ENCODE results near the gene ENTPD7. TPM values are rescaled to one million over a fixed set of nuclear protein-coding genes. Genes with fewer than 3 reads are reported as not detected.

ENTPD7 gene
- total and polyA plus RNA-seq, 2 of the 8 experiments (the other 6 are each of a cell fraction or from before 2014, with no cell fraction given), result 5.0 to 15.6 TPM

GRCh38 chr10:99709480-99710229 lies 50.3 kb downstream of the ENTPD7 start:
- ChIA-PET CTCF (ENCODE audit: partially characterized antibody) (interaction anchor here (1.1 to 2.8 kb wide), 4 partner anchors 22 to 318 kb away, joined by 3 to 7 read pairs (median 4); partner anchors contain the start of genes COX15, CUTC and GOT1), POLR2A (ENCODE audit: partially characterized antibody) (interaction anchor here (0.7 kb wide), 1 partner anchor 16 kb away, joined by 4 read pairs; no protein-coding TSS in a partner anchor)
- DNase-seq (ENCODE audit: low read depth in 1 of 2, low spot score in 2 of 2), result no peak
- no peak overlapping the region for H3K14ac ChIP-seq (ENCODE audit: insufficient read length)
- H3K4me2 ChIP-seq (ENCODE audit: insufficient read depth in 1 of 2, low read depth in 2 of 2, low read length in 2 of 2), result no peak overlapping the region
- 70% methylated on average over 4 of the region's 4 CpGs; no CpG with 5 or more reads in 1 of the 2 experiments for WGBS, 2 experiments (ENCODE audit: extremely low coverage in 1 of 2, insufficient coverage in 1 of 2, insufficient read length in 1 of 2, insufficient replicate concordance in 2 of 2, low coverage in 1 of 2, low lambda C conversion rate in 2 of 2, missing lambda C conversion rate in 1 of 2)
- H2BK5ac ChIP-seq (ENCODE audit: low read depth, low read length), result no peak overlapping the region
- no peak overlapping the region for H2AFZ ChIP-seq (ENCODE audit: low read length)
- no peak for FAIRE-seq
- no peak overlapping the region for H2BK12ac ChIP-seq (ENCODE audit: low read depth, low read length)
- H3K79me1 ChIP-seq (ENCODE audit: low read depth, low read length), result no peaks in the 10 kb centered on the region; the same call in 1 of the 2 replicates
- H2BK120ac ChIP-seq (replicated peaks; ENCODE audit: low read depth, low read length), result no peak overlapping the region
- no peaks in the 10 kb centered on the region for H3K79me2 ChIP-seq (ENCODE audit: control insufficient read depth in 1 of 2, insufficient read depth in 2 of 2, low read length in 2 of 2)
- TF ChIP-seq JUN (IDR thresholded peaks at IDR 0.05; ENCODE audit: low read depth, low read length) (no peak), SUZ12 (IDR thresholded peaks at IDR 0.05; ENCODE audit: low read length) (no peak)
- H2BK15ac ChIP-seq (ENCODE audit: low read length), result no peak overlapping the region
- H3K36me3 ChIP-seq (ENCODE audit: control insufficient read depth in 2 of 4, insufficient read depth in 4 of 4, low read length in 3 of 4), result peaks cover 0 to 36% (median 11%) of the 10 kb centered on the region in 4 experiments; a peak in 7 of 8 replicates
- H3K23me2 ChIP-seq (ENCODE audit: low read depth, low read length), result no peaks in the 10 kb centered on the region
- no peaks in the 10 kb centered on the region for H3K27me3 ChIP-seq (replicated peaks in 1 of 4; ENCODE audit: control insufficient read depth in 3 of 4, extremely low read depth in 1 of 4, insufficient read depth in 3 of 4, low read length in 3 of 4)
- no peaks in the 10 kb centered on the region for H4K20me1 ChIP-seq (replicated peaks in 1 of 2; ENCODE audit: control insufficient read depth in 1 of 2, insufficient read depth in 2 of 2, low read length in 2 of 2)
- no peak overlapping the region for H3K4me3 ChIP-seq (ENCODE audit: extremely low read depth in 1 of 4, insufficient read depth in 2 of 4, low read depth in 3 of 4, low read length in 4 of 4)
- no peak overlapping the region for H3K27ac ChIP-seq (ENCODE audit: low read depth, low read length)
- H3K18ac ChIP-seq (ENCODE audit: extremely low read depth, low read length), result no peak overlapping the region
- H3K9me3 ChIP-seq (ENCODE audit: insufficient read depth in 2 of 2, low read depth in 1 of 2, low read length in 1 of 2), result no peaks in the 10 kb centered on the region
- H2AK5ac ChIP-seq (ENCODE audit: low read depth, low read length), result no peak overlapping the region
- H3K4ac ChIP-seq (replicated peaks; ENCODE audit: insufficient read length, low read depth, low read length), result no peak overlapping the region
- no peak overlapping the region for H3K56ac ChIP-seq (replicated peaks; ENCODE audit: insufficient read length, low read depth, low read length)
- no peak overlapping the region for H2BK20ac ChIP-seq (ENCODE audit: low read length)
- H3K9ac ChIP-seq (replicated peaks in 1 of 4; ENCODE audit: extremely low read depth in 1 of 4, low read depth in 3 of 4, low read length in 3 of 4), result no peak overlapping the region
- H3K4me1 ChIP-seq (replicated peaks in 1 of 4; ENCODE audit: control insufficient read depth in 3 of 4, insufficient read depth in 4 of 4, low read length in 3 of 4), result no peaks in the 10 kb centered on the region
- no peak overlapping the region for H4K91ac ChIP-seq (replicated peaks; ENCODE audit: insufficient read length, low read length)
- no peak overlapping the region for H4K8ac ChIP-seq (ENCODE audit: extremely low read depth, insufficient read depth, low read length)
- H3K23ac ChIP-seq (ENCODE audit: insufficient read length), result no peak overlapping the region
- H4K5ac ChIP-seq (ENCODE audit: insufficient read length, low read depth, low read length), result no peak overlapping the region
